KMS-11 (cell line): ENCODE data around the gene DDX31.

Experiments used
- H2AFZ ChIP-seq: fragments of 200-600 bp; sonication (generic); 2 replicates; pipeline ENCODE4 v1.6.1; 2016; ENCODE audit warnings: antibody characterized with exemption, mixed run types, low read depth
- H3K27ac ChIP-seq: fragments of 200-600 bp; sonication (generic); 2 replicates; pipeline ENCODE4 v1.6.1; 2016; ENCODE audit warnings: mild to moderate bottlenecking, mixed run types
- H3K27me3 ChIP-seq: fragments of 200-600 bp; sonication (generic); 2 replicates; pipeline ENCODE4 v1.6.1; 2017; ENCODE audit warnings: mild to moderate bottlenecking, low read depth, mixed run types, moderate library complexity; ENCODE audit not compliant: insufficient read depth
- H3K36me3 ChIP-seq: fragments of 200-600 bp; sonication (generic); 2 replicates; pipeline ENCODE4 v1.6.1; 2017; ENCODE audit warnings: mild to moderate bottlenecking, mixed run types; ENCODE audit not compliant: insufficient read depth
- H3K4me1 ChIP-seq: fragments of 200-600 bp; sonication (generic); 2 replicates; pipeline ENCODE4 v1.6.1; 2016; ENCODE audit warnings: mild to moderate bottlenecking, low read depth, mixed run types; ENCODE audit not compliant: poor library complexity, severe bottlenecking
- H3K4me2 ChIP-seq: fragments of 200-600 bp; sonication (generic); 2 replicates; pipeline ENCODE4 v1.7.0; 2016; ENCODE audit warnings: mild to moderate bottlenecking, mixed run types
- H3K4me3 ChIP-seq: fragments of 200-600 bp; sonication (generic); IDR thresholded peaks from 2 replicates; pipeline ENCODE4 v1.6.1; 2017; ENCODE audit warnings: low read depth, low read length, mixed read lengths; ENCODE audit not compliant: insufficient read depth
- H3K79me2 ChIP-seq: fragments of 200-600 bp; sonication (generic); 2 replicates; pipeline ENCODE4 v1.6.1; 2016; ENCODE audit warnings: low read depth, mixed run types; ENCODE audit not compliant: insufficient read depth
- H3K9ac ChIP-seq: fragments of 200-600 bp; sonication (generic); 2 replicates; pipeline ENCODE4 v1.6.1; 2016; ENCODE audit warnings: mild to moderate bottlenecking, mixed run types
- H4K20me1 ChIP-seq: fragments of 200-600 bp; sonication (generic); 2 replicates; pipeline ENCODE4 v1.6.1; 2016; ENCODE audit warnings: mild to moderate bottlenecking, mixed run types; ENCODE audit not compliant: insufficient read depth
- TF ChIP-seq, protein P1 (sequence below): fragments of 200-600 bp; sonication (generic); conservative IDR thresholded peaks from 2 replicates; pipeline ENCODE4 v1.6.1; 2017; ENCODE audit warnings: low read depth, mild to moderate bottlenecking, antibody characterized with exemption, low read length, moderate library complexity, mixed read lengths

DDX31 gene

DNA sequence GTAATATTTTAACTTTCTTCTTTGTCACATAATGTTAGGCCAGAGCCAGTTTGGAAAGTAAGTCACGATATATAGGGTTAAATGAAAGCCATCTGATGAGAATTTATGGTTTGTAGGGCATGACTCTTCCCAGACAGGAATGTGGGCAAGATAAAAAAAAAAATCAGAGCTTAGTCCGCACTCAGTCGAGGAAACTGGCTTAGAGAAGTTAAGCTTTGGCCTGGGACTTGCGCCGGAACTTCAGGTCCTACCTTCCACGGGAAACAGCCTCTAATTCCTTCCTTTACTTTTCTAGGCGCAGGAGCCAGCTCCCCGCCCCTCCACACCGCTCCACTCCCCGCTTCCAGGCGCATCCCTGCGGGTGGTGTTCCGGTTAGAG, 475 bp downstream of the DDX31 start:
- H3K79me2 ChIP-seq, result peaks cover 96% of the 10 kb centered on the region
- H3K9ac ChIP-seq, result peak overlapping the region; percentile 84
- H3K4me1 ChIP-seq, result peaks cover 64% of the 10 kb centered on the region
- peak overlapping the region; percentile 78 for H3K27ac ChIP-seq
- H3K27me3 ChIP-seq, result no peaks in the 10 kb centered on the region
- TF ChIP-seq, protein P1, sequence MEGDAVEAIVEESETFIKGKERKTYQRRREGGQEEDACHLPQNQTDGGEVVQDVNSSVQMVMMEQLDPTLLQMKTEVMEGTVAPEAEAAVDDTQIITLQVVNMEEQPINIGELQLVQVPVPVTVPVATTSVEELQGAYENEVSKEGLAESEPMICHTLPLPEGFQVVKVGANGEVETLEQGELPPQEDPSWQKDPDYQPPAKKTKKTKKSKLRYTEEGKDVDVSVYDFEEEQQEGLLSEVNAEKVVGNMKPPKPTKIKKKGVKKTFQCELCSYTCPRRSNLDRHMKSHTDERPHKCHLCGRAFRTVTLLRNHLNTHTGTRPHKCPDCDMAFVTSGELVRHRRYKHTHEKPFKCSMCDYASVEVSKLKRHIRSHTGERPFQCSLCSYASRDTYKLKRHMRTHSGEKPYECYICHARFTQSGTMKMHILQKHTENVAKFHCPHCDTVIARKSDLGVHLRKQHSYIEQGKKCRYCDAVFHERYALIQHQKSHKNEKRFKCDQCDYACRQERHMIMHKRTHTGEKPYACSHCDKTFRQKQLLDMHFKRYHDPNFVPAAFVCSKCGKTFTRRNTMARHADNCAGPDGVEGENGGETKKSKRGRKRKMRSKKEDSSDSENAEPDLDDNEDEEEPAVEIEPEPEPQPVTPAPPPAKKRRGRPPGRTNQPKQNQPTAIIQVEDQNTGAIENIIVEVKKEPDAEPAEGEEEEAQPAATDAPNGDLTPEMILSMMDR, result no peak
- no peak overlapping the region for H3K4me3 ChIP-seq
- no peaks in the 10 kb centered on the region for H3K36me3 ChIP-seq
- H4K20me1 ChIP-seq, result 0 out of 2 replicates have a peak, but pooled peaks cover 9% of the 10 kb centered on the region
- H2AFZ ChIP-seq, result peak overlapping the region; percentile 77
- peak overlapping the region; percentile 65 for H3K4me2 ChIP-seq

DNA sequence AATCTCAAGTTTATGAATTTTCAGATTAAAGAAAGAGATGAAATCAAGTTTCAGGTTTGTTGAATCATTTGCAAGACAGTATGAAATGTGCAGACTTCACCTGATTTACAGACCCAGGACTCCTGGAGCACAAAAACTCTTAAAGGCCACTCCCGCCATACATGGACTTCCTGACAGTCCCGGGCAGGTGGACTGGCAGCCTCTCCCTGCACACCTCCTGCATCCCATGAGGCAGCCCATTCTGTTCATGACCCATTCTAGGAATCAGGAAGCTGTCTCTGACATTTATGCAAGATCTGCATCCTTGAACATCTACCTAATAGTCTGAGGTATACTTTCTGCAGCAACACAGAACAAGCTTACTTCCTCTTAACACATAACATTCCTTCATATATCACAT, 5.9 kb downstream of the DDX31 start:
- H3K4me1 ChIP-seq, result peaks cover 94% of the 10 kb centered on the region
- peak overlapping the region; percentile 6; the same call in 1 of the 2 replicates for H3K9ac ChIP-seq
- peak overlapping the region; percentile 87 for H3K27ac ChIP-seq
- H3K4me2 ChIP-seq, result peak overlapping the region; percentile 39
- peaks cover 12% of the 10 kb centered on the region; the same call in 1 of the 2 replicates for H3K36me3 ChIP-seq
- no peaks in the 10 kb centered on the region for H3K27me3 ChIP-seq
- TF ChIP-seq, protein P1, result no peak
- H3K4me3 ChIP-seq, result no peak overlapping the region
- no peak overlapping the region for H2AFZ ChIP-seq
- no peaks in the 10 kb centered on the region for H4K20me1 ChIP-seq
- peaks cover 93% of the 10 kb centered on the region for H3K79me2 ChIP-seq

DNA sequence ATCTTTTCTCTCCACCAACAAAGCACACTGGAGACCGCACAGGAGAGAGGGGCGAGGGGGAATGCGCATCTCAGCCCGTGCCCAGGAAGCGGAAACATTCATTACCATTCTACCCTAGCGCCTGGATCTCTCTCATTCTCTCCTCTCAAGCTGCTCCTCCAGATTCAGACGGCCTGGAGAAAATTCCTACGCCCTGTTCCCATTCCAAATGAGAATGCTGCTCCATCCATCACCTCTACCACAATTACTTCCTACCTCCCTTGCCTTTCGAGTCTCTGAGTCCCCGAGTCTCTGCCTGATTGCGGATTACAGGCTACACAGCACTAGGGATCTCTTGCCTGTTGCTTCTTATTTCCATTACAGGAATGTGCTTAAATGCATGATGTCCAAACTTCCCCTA, 6.7 kb downstream of the DDX31 start:
- H3K4me2 ChIP-seq, result peak overlapping the region; percentile 39
- no peaks in the 10 kb centered on the region for H4K20me1 ChIP-seq
- peak overlapping the region; percentile 45; the same call in 1 of the 2 replicates for H3K9ac ChIP-seq
- peak overlapping the region; percentile 87 for H3K27ac ChIP-seq
- peaks cover 14% of the 10 kb centered on the region for H3K36me3 ChIP-seq
- no peak overlapping the region for H2AFZ ChIP-seq
- H3K4me3 ChIP-seq, result no peak overlapping the region
- peaks cover 94% of the 10 kb centered on the region for H3K4me1 ChIP-seq
- no peaks in the 10 kb centered on the region for H3K27me3 ChIP-seq
- peaks cover 93% of the 10 kb centered on the region for H3K79me2 ChIP-seq
- TF ChIP-seq, protein P1, result no peak

DNA sequence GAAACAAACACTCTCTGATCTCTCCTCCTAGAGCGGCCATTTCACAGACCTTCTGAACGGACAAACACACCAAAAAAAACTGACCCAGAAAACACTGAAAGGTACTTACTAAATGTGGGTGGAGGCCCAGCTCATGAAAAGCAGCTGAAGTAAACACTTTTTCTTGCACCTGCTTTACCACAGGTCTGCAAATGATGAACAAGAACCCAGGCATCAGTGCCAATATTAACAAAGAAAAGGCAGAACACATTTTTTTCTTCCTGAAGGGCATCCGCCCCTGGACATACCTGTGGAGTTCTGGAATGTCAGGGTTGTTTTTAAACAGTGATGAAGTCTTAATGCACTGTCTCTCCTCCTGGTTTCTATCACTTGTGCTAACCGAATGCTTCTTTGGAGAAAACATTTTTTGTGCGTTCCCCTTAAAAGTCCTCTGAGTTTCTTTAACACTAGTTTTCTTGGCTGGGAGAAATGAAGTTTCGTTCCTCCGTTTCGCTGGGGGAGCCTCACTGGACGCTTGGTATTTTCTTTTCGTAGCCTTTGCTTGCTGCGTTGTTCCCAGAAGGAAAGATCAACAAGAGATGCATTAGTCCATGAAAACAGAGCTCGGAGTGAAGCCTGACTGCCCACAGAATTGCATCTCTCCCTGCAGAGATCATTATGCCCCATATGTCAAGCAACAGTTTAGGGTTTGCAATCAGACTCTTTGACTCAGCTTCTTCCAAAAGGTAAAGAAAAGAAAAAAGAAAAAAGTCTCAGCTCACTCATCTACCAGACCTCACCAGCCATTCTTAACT, 7.4 kb downstream of the DDX31 start:
- Histone ChIP-seq H3K4me3 (no peak overlapping the region), H3K4me2 (peak overlapping the region; percentile 39), H3K36me3 (peaks cover 21% of the 10 kb centered on the region), H3K27me3 (no peaks in the 10 kb centered on the region), H3K4me1 (peaks cover 93% of the 10 kb centered on the region), H3K79me2 (peaks cover 92% of the 10 kb centered on the region), H3K27ac (peak overlapping the region; percentile 87), H4K20me1 (no peaks in the 10 kb centered on the region), H2AFZ (no peak overlapping the region), H3K9ac (peak overlapping the region; percentile 45; the same call in 1 of the 2 replicates)
- TF ChIP-seq, protein P1, result no peak
